ENCODE results near the gene ZC3H6.
"Not testable (repeated sequence)": the region's sequence is repeated elsewhere in the genome, so short reads cannot be mapped to it uniquely, and the experiment has no call there.

DNA sequence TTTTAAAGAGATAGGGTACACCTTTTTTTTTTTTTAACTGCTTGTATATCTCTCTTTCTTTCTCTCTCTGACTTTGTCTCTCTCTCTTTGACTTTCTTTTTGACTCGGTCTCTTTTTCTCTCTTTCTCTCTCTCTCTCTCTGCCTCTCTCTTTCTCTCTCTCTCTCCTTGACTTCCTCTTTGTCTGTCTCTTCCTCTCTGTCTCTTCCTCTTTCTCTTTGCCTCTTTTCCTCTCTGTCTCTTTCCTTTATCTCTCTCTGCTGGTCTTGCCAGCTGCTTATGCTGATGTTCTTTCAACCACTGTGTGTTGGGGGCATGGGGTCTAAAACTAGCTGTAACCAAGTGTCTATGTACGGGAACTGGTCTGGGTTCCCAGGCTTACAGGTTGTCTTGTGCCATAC is 76.9 kb downstream of the ZC3H6 start:
- not testable (repeated sequence) for TF ChIP-seq GABPA, POLR2AphosphoS5 (IDR thresholded peaks at IDR 0.05; ENCODE audit: low read depth)
- TF ChIP-seq, protein P1, sequence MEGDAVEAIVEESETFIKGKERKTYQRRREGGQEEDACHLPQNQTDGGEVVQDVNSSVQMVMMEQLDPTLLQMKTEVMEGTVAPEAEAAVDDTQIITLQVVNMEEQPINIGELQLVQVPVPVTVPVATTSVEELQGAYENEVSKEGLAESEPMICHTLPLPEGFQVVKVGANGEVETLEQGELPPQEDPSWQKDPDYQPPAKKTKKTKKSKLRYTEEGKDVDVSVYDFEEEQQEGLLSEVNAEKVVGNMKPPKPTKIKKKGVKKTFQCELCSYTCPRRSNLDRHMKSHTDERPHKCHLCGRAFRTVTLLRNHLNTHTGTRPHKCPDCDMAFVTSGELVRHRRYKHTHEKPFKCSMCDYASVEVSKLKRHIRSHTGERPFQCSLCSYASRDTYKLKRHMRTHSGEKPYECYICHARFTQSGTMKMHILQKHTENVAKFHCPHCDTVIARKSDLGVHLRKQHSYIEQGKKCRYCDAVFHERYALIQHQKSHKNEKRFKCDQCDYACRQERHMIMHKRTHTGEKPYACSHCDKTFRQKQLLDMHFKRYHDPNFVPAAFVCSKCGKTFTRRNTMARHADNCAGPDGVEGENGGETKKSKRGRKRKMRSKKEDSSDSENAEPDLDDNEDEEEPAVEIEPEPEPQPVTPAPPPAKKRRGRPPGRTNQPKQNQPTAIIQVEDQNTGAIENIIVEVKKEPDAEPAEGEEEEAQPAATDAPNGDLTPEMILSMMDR (IDR thresholded peaks at IDR 0.05; ENCODE audit: insufficient read depth, low read length), result not testable (repeated sequence)
- TF ChIP-seq, protein P2, sequence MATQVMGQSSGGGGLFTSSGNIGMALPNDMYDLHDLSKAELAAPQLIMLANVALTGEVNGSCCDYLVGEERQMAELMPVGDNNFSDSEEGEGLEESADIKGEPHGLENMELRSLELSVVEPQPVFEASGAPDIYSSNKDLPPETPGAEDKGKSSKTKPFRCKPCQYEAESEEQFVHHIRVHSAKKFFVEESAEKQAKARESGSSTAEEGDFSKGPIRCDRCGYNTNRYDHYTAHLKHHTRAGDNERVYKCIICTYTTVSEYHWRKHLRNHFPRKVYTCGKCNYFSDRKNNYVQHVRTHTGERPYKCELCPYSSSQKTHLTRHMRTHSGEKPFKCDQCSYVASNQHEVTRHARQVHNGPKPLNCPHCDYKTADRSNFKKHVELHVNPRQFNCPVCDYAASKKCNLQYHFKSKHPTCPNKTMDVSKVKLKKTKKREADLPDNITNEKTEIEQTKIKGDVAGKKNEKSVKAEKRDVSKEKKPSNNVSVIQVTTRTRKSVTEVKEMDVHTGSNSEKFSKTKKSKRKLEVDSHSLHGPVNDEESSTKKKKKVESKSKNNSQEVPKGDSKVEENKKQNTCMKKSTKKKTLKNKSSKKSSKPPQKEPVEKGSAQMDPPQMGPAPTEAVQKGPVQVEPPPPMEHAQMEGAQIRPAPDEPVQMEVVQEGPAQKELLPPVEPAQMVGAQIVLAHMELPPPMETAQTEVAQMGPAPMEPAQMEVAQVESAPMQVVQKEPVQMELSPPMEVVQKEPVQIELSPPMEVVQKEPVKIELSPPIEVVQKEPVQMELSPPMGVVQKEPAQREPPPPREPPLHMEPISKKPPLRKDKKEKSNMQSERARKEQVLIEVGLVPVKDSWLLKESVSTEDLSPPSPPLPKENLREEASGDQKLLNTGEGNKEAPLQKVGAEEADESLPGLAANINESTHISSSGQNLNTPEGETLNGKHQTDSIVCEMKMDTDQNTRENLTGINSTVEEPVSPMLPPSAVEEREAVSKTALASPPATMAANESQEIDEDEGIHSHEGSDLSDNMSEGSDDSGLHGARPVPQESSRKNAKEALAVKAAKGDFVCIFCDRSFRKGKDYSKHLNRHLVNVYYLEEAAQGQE (IDR thresholded peaks at IDR 0.05; ENCODE audit: insufficient replicate concordance, low read depth), result not testable (repeated sequence)
